Measurements from ENCODE around the gene STEAP3. TPM values are rescaled to one million over a fixed set of nuclear protein-coding genes. Genes with fewer than 3 reads are reported as not detected.

The STEAP3 gene
- polyA plus RNA-seq, 4 donors, result 1.3 to 19.2 (median 3.2) TPM

DNA sequence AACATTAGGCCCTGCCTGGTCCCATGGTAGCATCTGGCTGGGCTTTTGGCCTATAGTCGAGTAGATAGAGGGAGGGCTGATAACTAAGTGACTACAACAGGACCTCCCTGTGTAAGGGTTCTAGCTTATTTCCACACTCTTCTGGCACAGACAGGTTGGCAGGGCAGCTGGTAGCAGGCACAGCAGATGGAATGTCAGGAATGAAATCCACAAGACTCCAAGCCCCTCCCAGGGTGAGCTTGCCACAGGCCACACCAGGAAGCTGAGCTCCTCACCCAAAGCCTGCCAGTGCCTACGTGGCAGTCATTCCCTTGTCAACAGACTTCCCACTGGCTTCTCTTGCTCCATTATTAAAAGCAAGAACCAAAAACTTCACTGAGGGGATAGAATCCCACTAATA lies 44.4 kb upstream of the STEAP3 start:
- 36 to 71% (median 65%) methylated on average over 2 of the region's 2 CpGs for WGBS, 3 donors
- Histone ChIP-seq H3K36me3 (ENCODE audit: control insufficient read depth in 3 of 3, insufficient read depth in 2 of 3, low read depth in 1 of 3, low read length in 3 of 3) (no peaks in the 10 kb centered on the region), H3K4me3 (ENCODE audit: low read depth in 1 of 3, low read length in 3 of 3) (no peak overlapping the region), H3K9me3 (ENCODE audit: control insufficient read depth in 2 of 2, insufficient read depth in 1 of 2, low read depth in 1 of 2, low read length in 1 of 2) (no peaks in the 10 kb centered on the region), H3K4me1 (ENCODE audit: control insufficient read depth in 3 of 3, insufficient read depth in 2 of 3, low read depth in 1 of 3, low read length in 2 of 3) (no peaks in the 10 kb centered on the region), H3K27ac (ENCODE audit: low read depth in 1 of 3, low read length in 2 of 3) (no peak overlapping the region), H3K27me3 (ENCODE audit: control insufficient read depth in 3 of 3, insufficient read depth in 3 of 3, low read length in 3 of 3) (no peaks in the 10 kb centered on the region)
- DNase-seq, result no peak
- FAIRE-seq, result no peak

DNA sequence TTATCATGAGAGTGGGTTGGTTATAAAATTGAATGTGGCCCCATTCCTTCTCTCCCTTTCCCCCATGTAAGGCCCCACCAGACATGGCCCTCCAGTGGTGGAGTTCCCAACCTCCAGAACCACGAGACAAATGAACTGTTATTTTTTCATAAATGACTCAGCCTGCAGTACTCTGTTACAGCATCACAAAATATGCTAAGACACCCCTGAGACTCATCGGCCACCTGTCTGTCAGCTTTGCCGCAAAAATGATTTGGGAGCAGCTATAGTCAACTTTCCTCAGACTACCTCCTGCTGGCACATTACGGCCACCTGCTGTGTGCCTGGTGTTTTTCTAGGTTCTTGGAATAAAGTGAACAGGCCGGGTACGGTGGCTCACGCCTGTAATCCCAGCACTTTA lies 43.6 kb upstream of the STEAP3 start:
- WGBS, 3 donors, result 83 to 90% (median 85%) methylated on average over 7 of the region's 7 CpGs
- Histone ChIP-seq H3K27me3 (ENCODE audit: control insufficient read depth in 3 of 3, insufficient read depth in 3 of 3, low read length in 3 of 3) (no peaks in the 10 kb centered on the region), H3K36me3 (ENCODE audit: control insufficient read depth in 3 of 3, insufficient read depth in 2 of 3, low read depth in 1 of 3, low read length in 3 of 3) (no peaks in the 10 kb centered on the region), H3K4me3 (ENCODE audit: low read depth in 1 of 3, low read length in 3 of 3) (no peak overlapping the region), H3K27ac (ENCODE audit: low read depth in 1 of 3, low read length in 2 of 3) (no peak overlapping the region), H3K9me3 (ENCODE audit: control insufficient read depth in 2 of 2, insufficient read depth in 1 of 2, low read depth in 1 of 2, low read length in 1 of 2) (no peaks in the 10 kb centered on the region), H3K4me1 (ENCODE audit: control insufficient read depth in 3 of 3, insufficient read depth in 2 of 3, low read depth in 1 of 3, low read length in 2 of 3) (no peaks in the 10 kb centered on the region)
- DNase-seq (no peak), FAIRE-seq (no peak)

DNA sequence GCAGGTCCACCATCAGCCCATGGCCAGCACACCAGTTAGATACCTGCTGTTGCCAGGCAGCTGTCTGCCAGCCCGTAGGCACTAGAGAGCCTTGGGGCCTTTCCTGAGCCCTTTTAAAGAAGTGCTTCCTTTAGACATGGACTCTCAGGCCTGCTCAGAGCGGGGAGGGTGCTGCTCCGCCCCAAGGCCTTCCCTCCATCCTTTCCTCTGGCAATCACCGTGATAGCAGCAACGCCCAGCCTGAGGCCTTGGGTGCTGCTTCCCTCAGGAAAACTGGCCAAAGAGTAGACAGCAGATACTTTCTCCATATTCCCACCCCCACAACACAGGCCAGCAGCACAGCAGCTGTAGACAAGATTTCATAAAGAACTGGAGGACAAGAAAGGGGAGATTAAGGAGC lies 42.7 kb upstream of the STEAP3 start:
- H3K27me3 ChIP-seq (ENCODE audit: control insufficient read depth in 3 of 3, insufficient read depth in 3 of 3, low read length in 3 of 3), result no peaks in the 10 kb centered on the region
- no peaks in the 10 kb centered on the region for H3K4me1 ChIP-seq (ENCODE audit: control insufficient read depth in 3 of 3, insufficient read depth in 2 of 3, low read depth in 1 of 3, low read length in 2 of 3)
- H3K9me3 ChIP-seq (ENCODE audit: control insufficient read depth in 2 of 2, insufficient read depth in 1 of 2, low read depth in 1 of 2, low read length in 1 of 2), result no peaks in the 10 kb centered on the region
- FAIRE-seq (no peak), DNase-seq (no peak)
- no peaks in the 10 kb centered on the region for H3K36me3 ChIP-seq (ENCODE audit: control insufficient read depth in 3 of 3, insufficient read depth in 2 of 3, low read depth in 1 of 3, low read length in 3 of 3)
- 50 to 65% (median 60%) methylated on average over 5 of the region's 5 CpGs for WGBS, 3 donors
- no peak overlapping the region for H3K27ac ChIP-seq (ENCODE audit: low read depth in 1 of 3, low read length in 2 of 3)
- no peak overlapping the region for H3K4me3 ChIP-seq (ENCODE audit: low read depth in 1 of 3, low read length in 3 of 3)

- 86 to 93% (median 91%) methylated on average over 10 of the region's 10 CpGs for WGBS, 3 donors
- Histone ChIP-seq H3K27ac (ENCODE audit: low read depth in 1 of 3, low read length in 2 of 3) (no peak overlapping the region), H3K9me3 (ENCODE audit: control insufficient read depth in 2 of 2, insufficient read depth in 1 of 2, low read depth in 1 of 2, low read length in 1 of 2) (no peaks in the 10 kb centered on the region), H3K27me3 (ENCODE audit: control insufficient read depth in 3 of 3, insufficient read depth in 3 of 3, low read length in 3 of 3) (no peaks in the 10 kb centered on the region), H3K4me3 (ENCODE audit: low read depth in 1 of 3, low read length in 3 of 3) (no peak overlapping the region), H3K4me1 (ENCODE audit: control insufficient read depth in 3 of 3, insufficient read depth in 2 of 3, low read depth in 1 of 3, low read length in 2 of 3) (no peaks in the 10 kb centered on the region), H3K36me3 (ENCODE audit: control insufficient read depth in 3 of 3, insufficient read depth in 2 of 3, low read depth in 1 of 3, low read length in 3 of 3) (no peaks in the 10 kb centered on the region)
- no peak for FAIRE-seq
- no peak for DNase-seq
These were observed 42.2 kb upstream of the STEAP3 start for GRCh38 chr2:119181391-119181790.

DNA sequence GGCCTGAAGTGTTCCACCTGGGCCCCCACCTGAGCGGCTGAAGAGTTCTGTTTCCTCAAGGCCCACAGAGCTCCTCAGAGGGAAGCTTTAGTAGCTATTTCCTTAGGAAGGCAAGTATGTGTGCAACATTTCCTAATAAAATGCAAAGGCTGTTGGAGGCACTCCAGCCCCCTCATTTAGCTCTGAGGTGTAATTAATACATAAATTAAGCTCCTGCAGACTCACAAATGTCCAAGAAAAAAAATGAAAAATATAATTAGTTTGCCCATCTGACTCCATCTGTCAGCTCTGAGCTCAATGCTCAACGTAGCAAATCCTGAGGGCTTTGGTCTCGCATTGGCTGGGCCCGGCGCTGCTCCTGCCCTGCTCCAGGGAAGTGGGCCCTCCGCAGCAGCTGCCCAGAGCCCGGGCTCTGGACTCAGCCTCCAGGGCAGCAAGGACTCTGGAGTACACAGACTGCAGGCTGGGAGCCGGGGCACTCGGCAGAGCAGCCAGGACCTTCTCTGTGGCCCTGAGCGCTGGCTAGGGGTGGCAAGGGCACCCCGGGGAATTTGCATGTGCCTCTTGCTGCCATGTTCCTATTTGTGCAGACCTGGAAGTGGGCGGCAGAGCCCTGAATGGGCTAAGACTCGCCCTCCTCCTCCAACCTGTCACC lies 41.7 kb upstream of the STEAP3 start:
- H3K4me3 ChIP-seq (ENCODE audit: low read depth in 1 of 3, low read length in 3 of 3), result no peak overlapping the region
- no peak for DNase-seq
- 83 to 86% (median 85%) methylated on average over 13 of the region's 13 CpGs for WGBS, 3 donors
- no peak overlapping the region for H3K27ac ChIP-seq (ENCODE audit: low read depth in 1 of 3, low read length in 2 of 3)
- FAIRE-seq, result no peak
- H3K9me3 ChIP-seq (ENCODE audit: control insufficient read depth in 2 of 2, insufficient read depth in 1 of 2, low read depth in 1 of 2, low read length in 1 of 2), result no peaks in the 10 kb centered on the region
- H3K36me3 ChIP-seq (ENCODE audit: control insufficient read depth in 3 of 3, insufficient read depth in 2 of 3, low read depth in 1 of 3, low read length in 3 of 3), result no peaks in the 10 kb centered on the region
- no peaks in the 10 kb centered on the region for H3K27me3 ChIP-seq (ENCODE audit: control insufficient read depth in 3 of 3, insufficient read depth in 3 of 3, low read length in 3 of 3)
- no peaks in the 10 kb centered on the region for H3K4me1 ChIP-seq (ENCODE audit: control insufficient read depth in 3 of 3, insufficient read depth in 2 of 3, low read depth in 1 of 3, low read length in 2 of 3)

DNA sequence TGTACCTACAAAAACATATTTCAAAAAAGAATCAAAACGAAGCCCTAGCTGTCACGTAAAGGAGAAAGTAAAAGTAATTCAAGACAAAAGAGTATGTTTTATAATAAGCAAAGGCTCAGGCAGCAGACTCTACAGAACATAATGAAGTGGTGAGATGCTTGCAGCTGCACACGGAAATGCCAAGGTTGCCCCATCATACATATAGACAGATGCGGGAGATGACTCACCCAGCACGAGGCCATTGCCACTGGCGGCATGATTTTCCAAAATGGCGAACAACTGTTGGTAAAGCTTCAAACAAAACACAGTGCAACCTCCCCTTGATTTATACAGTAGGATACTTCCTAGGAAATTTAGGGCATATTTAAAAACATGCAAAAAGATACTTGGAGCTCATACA lies 39.1 kb upstream of the STEAP3 start:
- Histone ChIP-seq H3K4me3 (ENCODE audit: low read depth in 1 of 3, low read length in 3 of 3) (no peak overlapping the region), H3K27ac (ENCODE audit: low read depth in 1 of 3, low read length in 2 of 3) (no peak overlapping the region), H3K4me1 (ENCODE audit: control insufficient read depth in 3 of 3, insufficient read depth in 2 of 3, low read depth in 1 of 3, low read length in 2 of 3) (no peaks in the 10 kb centered on the region), H3K36me3 (ENCODE audit: control insufficient read depth in 3 of 3, insufficient read depth in 2 of 3, low read depth in 1 of 3, low read length in 3 of 3) (no peaks in the 10 kb centered on the region), H3K9me3 (ENCODE audit: control insufficient read depth in 2 of 2, insufficient read depth in 1 of 2, low read depth in 1 of 2, low read length in 1 of 2) (no peaks in the 10 kb centered on the region), H3K27me3 (ENCODE audit: control insufficient read depth in 3 of 3, insufficient read depth in 3 of 3, low read length in 3 of 3) (no peaks in the 10 kb centered on the region)
- DNase-seq, result no peak
- no peak for FAIRE-seq
- 83 to 92% (median 91%) methylated on average over 7 of the region's 7 CpGs for WGBS, 3 donors

DNA sequence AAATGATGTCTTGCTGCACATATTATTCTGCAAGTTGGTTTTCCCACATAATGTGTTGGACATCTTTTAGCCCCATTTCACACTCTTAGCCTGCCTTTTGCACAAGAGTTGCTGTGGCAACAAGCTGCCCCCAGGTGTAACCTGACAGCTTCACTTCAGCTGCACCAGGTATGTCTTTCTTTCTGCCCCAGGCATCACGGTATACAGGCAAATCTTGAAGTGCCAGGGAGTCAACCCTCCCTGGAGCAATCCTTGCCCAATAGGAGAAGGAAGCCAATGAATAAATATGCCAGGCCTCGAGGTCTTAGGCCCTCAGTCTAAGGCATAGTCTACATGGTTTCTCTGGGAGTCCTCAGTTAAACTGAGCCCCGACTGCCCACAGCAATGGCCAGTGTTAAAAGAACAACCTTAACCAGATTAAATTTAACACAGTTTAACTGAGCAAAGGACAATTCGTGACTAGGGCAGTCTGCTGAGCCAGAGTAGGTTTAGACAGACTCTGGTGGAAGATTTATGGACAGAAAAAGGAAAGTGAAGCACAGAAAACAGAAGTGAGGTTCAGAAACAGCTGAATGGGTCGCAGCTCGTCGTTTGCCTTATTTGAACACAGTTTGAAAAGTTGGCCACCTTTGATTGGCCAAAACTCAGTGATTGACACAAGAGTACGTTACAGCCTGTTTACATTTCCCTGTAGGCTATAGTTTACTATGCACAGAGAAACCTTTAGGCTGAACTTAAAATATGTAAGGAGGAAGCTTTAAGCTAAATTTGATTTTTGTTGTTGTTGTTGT lies 33.1 kb upstream of the STEAP3 start:
- H3K36me3 ChIP-seq (ENCODE audit: control insufficient read depth in 3 of 3, insufficient read depth in 2 of 3, low read depth in 1 of 3, low read length in 3 of 3), result no peaks in the 10 kb centered on the region
- no peaks in the 10 kb centered on the region for H3K27me3 ChIP-seq (ENCODE audit: control insufficient read depth in 3 of 3, insufficient read depth in 3 of 3, low read length in 3 of 3)
- no peak overlapping the region for H3K4me3 ChIP-seq (ENCODE audit: low read depth in 1 of 3, low read length in 3 of 3)
- no peak for DNase-seq
- H3K27ac ChIP-seq (ENCODE audit: low read depth in 1 of 3, low read length in 2 of 3), result no peak overlapping the region
- WGBS, 3 donors, result 48 to 65% (median 62%) methylated on average over 8 of the region's 8 CpGs
- H3K4me1 ChIP-seq (ENCODE audit: control insufficient read depth in 3 of 3, insufficient read depth in 2 of 3, low read depth in 1 of 3, low read length in 2 of 3), result no peaks in the 10 kb centered on the region
- H3K9me3 ChIP-seq (ENCODE audit: control insufficient read depth in 2 of 2, insufficient read depth in 1 of 2, low read depth in 1 of 2, low read length in 1 of 2), result no peaks in the 10 kb centered on the region
- no peak for FAIRE-seq

DNA sequence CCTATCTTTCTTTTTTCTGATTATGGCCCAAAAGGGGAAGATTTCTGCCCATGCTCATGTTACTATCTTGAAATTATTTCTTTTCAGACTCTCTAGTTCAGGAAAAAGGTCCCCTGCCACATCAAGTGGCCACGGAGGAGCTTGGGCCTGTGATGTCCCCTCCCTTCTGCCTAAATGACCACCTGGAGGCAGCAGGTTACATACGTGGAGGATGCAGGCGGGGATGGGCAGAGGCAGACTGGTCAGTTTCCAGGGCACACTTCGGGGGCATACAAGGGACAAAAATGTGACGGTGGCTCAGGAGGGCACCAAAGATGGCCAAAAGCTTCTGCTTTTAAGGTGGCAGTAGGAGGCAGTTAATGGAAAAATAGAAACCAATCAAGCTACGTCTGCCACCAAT lies 30.7 kb upstream of the STEAP3 start:
- Histone ChIP-seq H3K4me3 (ENCODE audit: low read depth in 1 of 3, low read length in 3 of 3) (no peak overlapping the region), H3K27ac (ENCODE audit: low read depth in 1 of 3, low read length in 2 of 3) (no peak overlapping the region), H3K27me3 (ENCODE audit: control insufficient read depth in 3 of 3, insufficient read depth in 3 of 3, low read length in 3 of 3) (peaks cover 0 to 12% (median 0%) of the 10 kb centered on the region in 3 donors), H3K9me3 (ENCODE audit: control insufficient read depth in 2 of 2, insufficient read depth in 1 of 2, low read depth in 1 of 2, low read length in 1 of 2) (no peaks in the 10 kb centered on the region), H3K4me1 (ENCODE audit: control insufficient read depth in 3 of 3, insufficient read depth in 2 of 3, low read depth in 1 of 3, low read length in 2 of 3) (no peaks in the 10 kb centered on the region), H3K36me3 (ENCODE audit: control insufficient read depth in 3 of 3, insufficient read depth in 2 of 3, low read depth in 1 of 3, low read length in 3 of 3) (no peaks in the 10 kb centered on the region)
- 61 to 81% (median 75%) methylated on average over 6 of the region's 6 CpGs for WGBS, 3 donors
- FAIRE-seq (no peak), DNase-seq (no peak)

All from small intestine (tissue), 7 donors.